Stomach smooth muscle (tissue), 2 donors: ENCODE data around the gene LTA4H.
"Not testable (repeated sequence)": the region's sequence is repeated elsewhere in the genome, so short reads cannot be mapped to it uniquely, and the experiment has no call there.

ENCODE experiments used
- H3K27ac ChIP-seq: one replicate; pipeline ENCODE4 v1.7.0; 2013; ENCODE audit warnings: mild to moderate bottlenecking, low read length, inconsistent platforms
- H3K27me3 ChIP-seq, 2 donors: one replicate each; pipeline ENCODE4 v1.7.0; 2013; ENCODE audit warnings: low read length in 2 of 2; ENCODE audit not compliant: insufficient read depth in 2 of 2, control insufficient read depth in 1 of 2
- H3K36me3 ChIP-seq, 2 donors: one replicate each; pipeline ENCODE4 v1.7.0; 2013; ENCODE audit warnings: low read length in 2 of 2; ENCODE audit not compliant: control insufficient read depth in 2 of 2, insufficient read depth in 2 of 2
- H3K4me1 ChIP-seq: one replicate; pipeline ENCODE4 v1.7.0; 2013; ENCODE audit warnings: low read length; ENCODE audit not compliant: control insufficient read depth, insufficient read depth
- H3K4me3 ChIP-seq, 2 donors: one replicate each; pipeline ENCODE4 v1.7.0; 2013; ENCODE audit warnings: low read length in 2 of 2
- H3K9ac ChIP-seq, 2 donors: one replicate each; pipeline ENCODE4 v1.7.0; 2013; ENCODE audit warnings: low read length in 2 of 2, mild to moderate bottlenecking in 1 of 2
- H3K9me3 ChIP-seq, 2 donors: one replicate each; pipeline ENCODE4 v1.7.0; 2013; ENCODE audit warnings: low read length in 2 of 2; ENCODE audit not compliant: control insufficient read depth in 2 of 2
- donor health status: healthy.
- donor health status: Pancreatic carcinoma.

Gene LTA4H

GRCh38 chr12:96069511-96070231 lies 34.3 kb upstream of the LTA4H start:
- no peaks in the 10 kb centered on the region for H3K9me3 ChIP-seq
- no peak overlapping the region for H3K27ac ChIP-seq
- no peaks in the 10 kb centered on the region for H3K36me3 ChIP-seq
- H3K4me3 ChIP-seq, result no peak overlapping the region
- no peaks in the 10 kb centered on the region for H3K27me3 ChIP-seq
- no peak overlapping the region for H3K9ac ChIP-seq
- no peaks in the 10 kb centered on the region for H3K4me1 ChIP-seq

- no peaks in the 10 kb centered on the region for H3K4me1 ChIP-seq
- H3K27ac ChIP-seq, result no peak overlapping the region
- no peaks in the 10 kb centered on the region for H3K27me3 ChIP-seq
- H3K9ac ChIP-seq, result no peak overlapping the region
- no peak overlapping the region for H3K4me3 ChIP-seq
- H3K9me3 ChIP-seq, result no peaks in the 10 kb centered on the region
- H3K36me3 ChIP-seq, result no peaks in the 10 kb centered on the region
Measured at GRCh38 chr12:96068636-96069035, 33.2 kb upstream of the LTA4H start.

- H3K9ac ChIP-seq, result no peak overlapping the region
- H3K9me3 ChIP-seq, result no peaks in the 10 kb centered on the region
- H3K4me1 ChIP-seq, result no peaks in the 10 kb centered on the region
- no peak overlapping the region for H3K27ac ChIP-seq
- H3K36me3 ChIP-seq, result no peaks in the 10 kb centered on the region
- H3K4me3 ChIP-seq, result no peak overlapping the region
- H3K27me3 ChIP-seq, result no peaks in the 10 kb centered on the region
Measured at GRCh38 chr12:96068111-96068510, 32.7 kb upstream of the LTA4H start.

- not testable (repeated sequence) for H3K4me3 ChIP-seq, H3K27ac ChIP-seq, H3K36me3 ChIP-seq, H3K9me3 ChIP-seq, H3K27me3 ChIP-seq, H3K9ac ChIP-seq, H3K4me1 ChIP-seq
Measured at GRCh38 chr12:96065776-96066175, 30.4 kb upstream of the LTA4H start.

GRCh38 chr12:96064966-96065365 lies 29.6 kb upstream of the LTA4H start:
- H3K4me1 ChIP-seq, result no peaks in the 10 kb centered on the region
- H3K27me3 ChIP-seq, result no peaks in the 10 kb centered on the region
- H3K36me3 ChIP-seq, result no peaks in the 10 kb centered on the region
- H3K9ac ChIP-seq, result no peak overlapping the region
- no peak overlapping the region for H3K27ac ChIP-seq
- no peak overlapping the region for H3K4me3 ChIP-seq
- H3K9me3 ChIP-seq, result no peaks in the 10 kb centered on the region

GRCh38 chr12:96064271-96064670 lies 28.9 kb upstream of the LTA4H start:
- Histone ChIP-seq H3K27ac (no peak overlapping the region), H3K27me3 (no peaks in the 10 kb centered on the region), H3K36me3 (no peaks in the 10 kb centered on the region), H3K9me3 (no peaks in the 10 kb centered on the region), H3K9ac (no peak overlapping the region), H3K4me1 (no peaks in the 10 kb centered on the region), H3K4me3 (no peak overlapping the region)

GRCh38 chr12:96063046-96063445 lies 27.7 kb upstream of the LTA4H start:
- Histone ChIP-seq H3K9ac (no peak overlapping the region), H3K27me3 (no peaks in the 10 kb centered on the region), H3K4me1 (no peaks in the 10 kb centered on the region)

GRCh38 chr12:96061864-96062453 lies 26.6 kb upstream of the LTA4H start:
- Histone ChIP-seq H3K27ac (no peak overlapping the region), H3K9me3 (peaks cover 0 to under 1% of the 10 kb centered on the region in 2 donors), H3K4me3 (no peak overlapping the region), H3K27me3 (no peaks in the 10 kb centered on the region), H3K4me1 (no peaks in the 10 kb centered on the region), H3K36me3 (no peaks in the 10 kb centered on the region), H3K9ac (no peak overlapping the region)

More at GRCh38 chr12:96063046-96063445, 27.7 kb upstream of the LTA4H start:
- Histone ChIP-seq H3K36me3 (no peaks in the 10 kb centered on the region), H3K4me3 (no peak overlapping the region), H3K27ac (no peak overlapping the region), H3K9me3 (no peaks in the 10 kb centered on the region)

GRCh38 chr12:96061323-96061722 lies 25.9 kb upstream of the LTA4H start:
- Histone ChIP-seq H3K36me3 (no peaks in the 10 kb centered on the region), H3K4me1 (no peaks in the 10 kb centered on the region), H3K27me3 (no peaks in the 10 kb centered on the region), H3K27ac (no peak overlapping the region), H3K9me3 (peaks cover 0 to 2% of the 10 kb centered on the region in 2 donors), H3K9ac (no peak overlapping the region), H3K4me3 (no peak overlapping the region)

GRCh38 chr12:96060041-96060440 lies 24.7 kb upstream of the LTA4H start:
- Histone ChIP-seq H3K9ac (no peak overlapping the region), H3K27me3 (no peaks in the 10 kb centered on the region), H3K4me3 (no peak overlapping the region), H3K4me1 (no peaks in the 10 kb centered on the region), H3K27ac (no peak overlapping the region), H3K36me3 (no peaks in the 10 kb centered on the region), H3K9me3 (peaks cover 0 to 2% of the 10 kb centered on the region in 2 donors)

- Histone ChIP-seq H3K4me1 (no peaks in the 10 kb centered on the region), H3K27me3 (no peaks in the 10 kb centered on the region), H3K27ac (no peak overlapping the region), H3K9ac (no peak overlapping the region), H3K9me3 (peaks cover 0 to 2% of the 10 kb centered on the region in 2 donors), H3K36me3 (no peaks in the 10 kb centered on the region), H3K4me3 (no peak overlapping the region)
Measured at GRCh38 chr12:96057986-96058553, 22.7 kb upstream of the LTA4H start.
